ENCODE results near the gene LNX1. TPM values are rescaled to one million over a fixed set of nuclear protein-coding genes. Genes with fewer than 3 reads are reported as not detected.

LNX1 gene
- polyA plus RNA-seq, 1 of the 3 experiments (the other 2 are of a cell fraction), result 0.16 TPM

- Histone ChIP-seq H4K20me1 (ENCODE audit: insufficient read depth) (no peaks in the 10 kb centered on the region), H3K27ac (ENCODE audit: low read depth in 2 of 2, low read length in 1 of 2) (no peak overlapping the region), H3K4me2 (no peak overlapping the region), H3K9me2 (no peaks in the 10 kb centered on the region), H3F3A (replicated peaks; ENCODE audit: insufficient read depth) (peaks cover 7% of the 10 kb centered on the region), H3K9ac (no peak overlapping the region), H3K4me3 (ENCODE audit: low read depth in 2 of 2, low read length in 1 of 2) (no peak overlapping the region), H3K4me1 (ENCODE audit: control insufficient read depth in 1 of 2, insufficient read depth in 2 of 2, low read depth in 1 of 2, low read length in 1 of 2) (peaks cover 1 to 12% of the 10 kb centered on the region in 2 experiments; a peak in 3 of 4 replicates), H2AFZ (ENCODE audit: low read depth) (no peak overlapping the region), H3K79me2 (ENCODE audit: insufficient read depth) (no peaks in the 10 kb centered on the region), H3K27me3 (ENCODE audit: insufficient read depth) (no peaks in the 10 kb centered on the region), H3K9me3 (no peaks in the 10 kb centered on the region), H3K36me3 (replicated peaks in 1 of 2; ENCODE audit: control insufficient read depth in 1 of 2, insufficient read depth in 2 of 2, low read length in 1 of 2) (no peaks in the 10 kb centered on the region)
- TF ChIP-seq GATA2 (CRISPR knock-in tag; IDR thresholded peaks at IDR 0.05) (no peak), FOSL2 (IDR thresholded peaks at IDR 0.05; ENCODE audit: borderline replicate concordance, low read depth) (no peak), REST (IDR thresholded peaks at IDR 0.05; ENCODE audit: low read depth, low read length) (no peak), SIN3A (IDR thresholded peaks at IDR 0.05; ENCODE audit: borderline replicate concordance, low read depth, low read length) (no peak), USF1 (IDR thresholded peaks at IDR 0.05; ENCODE audit: borderline replicate concordance, low read depth) (no peak), FOXM1 (IDR thresholded peaks at IDR 0.05; ENCODE audit: low read depth) (no peak), FOXJ3 (CRISPR knock-in tag; IDR thresholded peaks at IDR 0.05) (no peak), TAF1 (IDR thresholded peaks at IDR 0.05; ENCODE audit: borderline replicate concordance, low read depth, low read length) (no peak), CHD2 (IDR thresholded peaks at IDR 0.05; ENCODE audit: low read length, partially characterized antibody) (no peak), PBX3 (IDR thresholded peaks at IDR 0.05) (no peak), YY1 (IDR thresholded peaks at IDR 0.05; ENCODE audit: low read depth) (no peak), RXRA (IDR thresholded peaks at IDR 0.05; ENCODE audit: borderline replicate concordance, low read depth) (no peak), NFIC (IDR thresholded peaks at IDR 0.05; ENCODE audit: borderline replicate concordance) (no peak), ZBTB33 (IDR thresholded peaks at IDR 0.05; ENCODE audit: borderline replicate concordance, low read depth) (no peak), TEAD4 (IDR thresholded peaks at IDR 0.05; ENCODE audit: borderline replicate concordance, insufficient read depth) (no peak)
- ChIA-PET POLR2A (no interaction called here), CTCF (no interaction called here)
- DNase-seq, result no peak
- 77% methylated on average over 3 of the region's 3 CpGs for WGBS (ENCODE audit: low lambda C conversion rate)
These were observed 55.7 kb downstream of the LNX1 start for GRCh38 chr4:53535567-53535966.

Data from SK-N-SH (cell line).